ENCODE data around the gene SARDH. TPM values are rescaled to one million over a fixed set of nuclear protein-coding genes. Genes with fewer than 3 reads are reported as not detected.
"Not testable (repeated sequence)": the region's sequence is repeated elsewhere in the genome, so short reads cannot be mapped to it uniquely, and the experiment has no call there.

The SARDH gene
- total RNA-seq, 1 experiment from 2014 or later: 0.66 TPM

DNA sequence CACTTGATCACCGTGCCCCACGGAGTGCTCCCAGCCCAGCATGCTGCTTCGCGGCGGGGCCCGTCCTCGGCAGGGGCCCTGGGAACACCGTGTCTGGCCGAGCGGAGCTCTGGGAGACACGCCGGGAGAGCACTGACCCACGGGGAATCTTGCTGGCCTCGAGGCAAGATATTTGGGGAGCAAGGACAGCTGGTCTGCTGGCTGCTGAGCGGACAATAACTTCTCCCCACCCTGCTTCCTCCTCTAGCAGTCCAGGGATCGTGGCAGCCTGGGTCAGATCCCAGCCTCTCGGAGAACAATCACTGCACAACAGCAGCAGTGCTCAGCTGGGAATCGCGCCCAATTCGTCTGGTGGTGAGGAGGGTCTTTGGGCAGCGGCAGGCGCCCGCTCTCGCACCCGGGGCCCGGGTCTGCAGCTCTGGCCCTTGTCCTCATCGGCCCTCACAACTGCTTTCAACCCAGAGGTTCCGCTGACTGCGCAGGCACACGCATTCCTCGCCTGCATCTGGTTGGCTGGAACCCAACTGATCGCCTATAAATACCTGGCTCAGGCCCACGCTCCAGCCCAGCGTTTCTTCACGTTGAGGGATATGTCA lies 58.6 kb downstream of the SARDH start:
- Histone ChIP-seq H3K9me3 (no peaks in the 10 kb centered on the region), H3K4me3 (no peak overlapping the region), H3K27me3 (no peaks in the 10 kb centered on the region), H3K36me3 (no peaks in the 10 kb centered on the region)
- no peak for DNase-seq

DNA sequence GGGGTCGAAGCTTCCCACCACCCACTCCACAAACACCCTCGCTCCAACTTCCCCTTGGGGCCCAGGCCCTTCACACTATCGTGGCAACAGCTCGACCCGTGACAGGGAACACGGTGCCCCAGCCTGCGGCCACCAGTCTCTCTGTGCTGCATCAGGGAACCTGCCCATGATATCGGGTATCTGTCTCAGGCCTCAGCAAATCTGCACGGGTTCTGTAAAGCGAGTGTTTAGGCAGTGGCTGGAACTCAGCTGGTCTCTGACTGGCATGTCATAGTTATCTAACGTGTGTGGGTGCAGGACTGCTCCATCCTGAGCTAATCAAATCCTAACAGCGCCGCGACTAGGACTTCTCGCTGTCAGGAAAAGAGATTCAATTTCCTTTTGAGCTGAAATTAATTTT lies 59.1 kb downstream of the SARDH start:
- H3K4me3 ChIP-seq: no peak overlapping the region
- no peaks in the 10 kb centered on the region for H3K36me3 ChIP-seq
- H3K27me3 ChIP-seq: no peaks in the 10 kb centered on the region
- no peaks in the 10 kb centered on the region for H3K9me3 ChIP-seq
- no peak for DNase-seq

DNA sequence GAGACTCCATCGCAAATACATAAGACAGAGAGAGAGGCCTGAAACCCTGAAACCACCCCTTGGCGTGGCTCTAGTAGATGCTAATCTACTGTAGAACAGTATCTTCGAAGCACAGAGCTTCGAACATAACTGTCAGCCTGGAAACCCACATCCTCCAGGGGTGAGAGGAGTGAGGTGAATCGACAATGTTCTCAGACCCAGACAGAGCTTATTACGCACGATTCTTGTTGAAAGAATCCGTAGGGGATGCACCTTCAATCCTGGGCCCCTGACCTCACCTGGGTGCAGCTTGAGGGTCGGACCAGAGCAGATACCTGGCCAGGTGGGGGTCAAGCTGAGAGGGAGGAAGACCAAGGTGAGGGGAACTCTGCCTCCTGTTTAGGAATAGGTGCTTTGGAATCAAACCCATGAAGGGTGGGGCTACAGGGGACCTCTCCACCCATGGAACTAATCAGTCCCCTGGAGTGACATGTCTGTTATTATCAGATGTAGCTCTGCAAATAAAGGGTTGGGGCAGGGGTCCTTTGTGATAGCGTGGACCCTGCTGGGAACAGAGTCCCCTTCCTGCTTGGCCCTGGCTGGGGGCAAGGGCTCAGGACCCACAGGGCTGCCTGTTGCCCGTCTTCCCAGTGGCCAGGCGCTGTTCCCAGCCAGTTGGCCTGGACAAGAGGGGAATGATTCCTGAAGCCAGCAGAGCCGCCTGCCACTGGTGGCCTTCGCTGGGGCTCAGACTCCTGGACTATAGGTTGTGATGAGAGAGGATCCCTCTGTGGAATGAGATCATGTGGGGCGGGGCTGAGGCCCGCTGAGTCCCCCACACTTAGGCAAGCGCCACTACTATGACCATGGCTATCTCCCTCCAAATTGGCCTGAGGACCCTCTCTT lies 60.8 kb downstream of the SARDH start:
- H3K4me3 ChIP-seq: no peak overlapping the region
- H3K27me3 ChIP-seq: no peaks in the 10 kb centered on the region
- no peaks in the 10 kb centered on the region for H3K9me3 ChIP-seq
- no peak for DNase-seq
- H3K36me3 ChIP-seq: no peaks in the 10 kb centered on the region

DNA sequence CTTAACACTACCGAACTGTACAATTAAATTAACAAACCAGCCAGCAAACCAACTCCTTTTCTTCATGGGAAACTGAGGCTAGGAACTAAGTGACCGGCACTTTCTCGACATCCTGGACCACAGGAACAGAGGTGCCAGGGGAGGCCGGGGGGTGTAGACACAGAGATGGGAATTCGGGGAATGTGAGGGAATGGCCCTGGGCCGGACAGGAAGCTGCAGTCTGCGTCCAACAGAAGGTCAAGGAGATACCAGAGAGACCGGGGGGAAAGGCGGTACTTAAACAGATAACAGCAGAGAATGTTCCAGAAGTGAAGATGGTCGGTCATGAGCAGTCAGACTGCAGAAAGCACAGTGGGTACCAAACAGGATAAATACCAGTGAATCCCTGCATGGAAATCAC lies 61.7 kb downstream of the SARDH start:
- Histone ChIP-seq H3K9me3 (no peaks in the 10 kb centered on the region), H3K4me3 (no peak overlapping the region), H3K27me3 (no peaks in the 10 kb centered on the region), H3K36me3 (no peaks in the 10 kb centered on the region)
- DNase-seq: no peak

DNA sequence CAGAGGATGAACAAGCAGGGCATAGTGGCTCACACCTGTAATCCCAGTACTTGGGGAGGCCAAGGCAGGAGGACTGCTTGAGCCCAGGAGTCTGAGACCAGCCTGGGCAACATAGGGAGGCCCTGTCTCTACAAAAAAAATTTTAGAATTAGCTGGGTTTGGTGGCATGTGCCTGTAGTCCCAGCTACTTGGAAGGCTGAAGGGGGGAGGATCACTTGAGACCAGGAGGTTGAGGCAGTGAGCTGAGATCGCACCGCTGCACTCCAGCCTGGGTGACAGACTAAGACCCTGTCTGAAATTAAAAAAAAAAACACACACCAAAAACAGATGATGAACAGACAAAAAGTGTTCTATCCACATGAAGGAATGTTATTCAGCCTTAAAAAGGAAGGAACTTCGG lies 62.4 kb downstream of the SARDH start:
- H3K9me3 ChIP-seq, H3K4me3 ChIP-seq, H3K36me3 ChIP-seq, DNase-seq, H3K27me3 ChIP-seq: not testable (repeated sequence)

DNA sequence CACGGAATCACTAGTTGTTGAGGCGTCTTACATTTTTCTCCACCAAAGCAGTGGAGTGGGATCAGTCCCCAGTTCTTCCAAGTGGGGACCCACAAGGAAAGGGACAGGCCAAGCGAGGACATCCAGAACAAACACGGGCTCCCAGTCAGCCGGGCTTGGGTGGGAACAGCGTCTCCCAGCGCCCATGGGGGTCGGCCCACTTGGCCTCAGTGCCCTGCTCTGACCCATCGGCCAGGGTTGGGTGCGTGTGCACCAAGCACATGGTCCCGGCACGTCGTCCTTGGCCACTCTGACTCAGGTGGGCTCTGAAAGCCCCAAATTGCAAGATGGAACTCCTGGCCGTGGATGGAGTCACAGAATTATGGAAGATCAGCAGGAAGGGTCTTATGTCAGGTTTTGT lies 64.1 kb downstream of the SARDH start:
- H3K36me3 ChIP-seq: no peaks in the 10 kb centered on the region
- no peaks in the 10 kb centered on the region for H3K27me3 ChIP-seq
- no peak overlapping the region for H3K4me3 ChIP-seq
- no peaks in the 10 kb centered on the region for H3K9me3 ChIP-seq
- no peak for DNase-seq

DNA sequence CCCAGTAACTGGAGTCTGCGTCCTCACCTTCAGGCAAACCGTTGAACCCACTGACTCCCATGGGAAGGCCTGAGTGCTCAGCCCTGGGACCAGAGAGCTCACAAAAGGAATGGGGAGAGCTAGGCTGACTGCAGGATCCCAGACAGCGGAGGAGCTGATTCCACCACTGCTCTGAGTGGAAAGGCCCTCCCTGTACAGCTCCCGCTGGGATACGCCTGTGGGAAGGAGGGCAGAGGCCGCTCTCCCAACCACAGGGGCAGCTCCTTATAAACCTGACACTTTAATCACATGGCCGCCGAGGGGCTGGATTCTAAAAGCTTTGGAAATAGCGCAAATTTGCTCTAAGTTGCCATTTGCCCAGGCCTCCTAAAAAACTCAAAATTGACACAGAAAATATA lies 64.9 kb downstream of the SARDH start:
- no peak overlapping the region for H3K4me3 ChIP-seq
- no peaks in the 10 kb centered on the region for H3K9me3 ChIP-seq
- no peaks in the 10 kb centered on the region for H3K27me3 ChIP-seq
- no peaks in the 10 kb centered on the region for H3K36me3 ChIP-seq
- DNase-seq: no peak

DNA sequence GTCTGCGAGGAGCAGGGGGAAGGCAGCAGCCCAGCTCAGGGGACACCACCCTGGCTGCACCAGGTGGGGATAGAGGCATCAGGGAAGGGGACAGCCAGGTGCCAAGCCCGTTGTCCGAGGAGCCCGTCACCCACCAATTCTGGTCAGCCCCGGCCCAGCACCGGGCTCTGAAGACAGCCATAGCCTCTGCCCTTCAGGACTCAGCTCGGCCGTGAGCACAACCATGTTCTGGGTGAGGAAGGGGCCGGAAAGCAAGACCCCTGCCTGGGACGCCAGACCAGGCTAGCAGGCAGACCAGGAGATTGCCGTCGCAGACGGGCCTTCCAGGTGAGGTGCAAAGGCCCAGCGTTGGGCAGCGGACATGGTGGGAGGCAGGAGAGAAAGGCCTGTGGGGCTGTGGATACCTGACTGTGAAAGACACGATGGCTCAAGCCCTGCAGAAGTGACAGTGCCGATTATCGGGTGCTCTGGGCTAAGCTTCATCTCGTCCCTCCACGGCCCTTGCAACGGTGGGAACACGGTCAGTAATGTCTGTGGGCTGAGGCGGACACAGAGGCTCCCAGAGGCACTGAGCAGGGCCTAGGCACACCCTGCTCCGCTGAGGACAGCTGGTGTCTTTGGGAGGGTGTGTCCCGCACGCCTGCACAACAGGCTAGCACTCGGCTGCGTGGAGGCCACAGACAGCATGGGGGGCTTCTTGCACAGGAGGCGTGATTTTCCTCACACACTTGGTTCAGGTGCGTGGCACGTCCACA lies 65.5 kb downstream of the SARDH start:
- H3K27me3 ChIP-seq: no peaks in the 10 kb centered on the region

DNA sequence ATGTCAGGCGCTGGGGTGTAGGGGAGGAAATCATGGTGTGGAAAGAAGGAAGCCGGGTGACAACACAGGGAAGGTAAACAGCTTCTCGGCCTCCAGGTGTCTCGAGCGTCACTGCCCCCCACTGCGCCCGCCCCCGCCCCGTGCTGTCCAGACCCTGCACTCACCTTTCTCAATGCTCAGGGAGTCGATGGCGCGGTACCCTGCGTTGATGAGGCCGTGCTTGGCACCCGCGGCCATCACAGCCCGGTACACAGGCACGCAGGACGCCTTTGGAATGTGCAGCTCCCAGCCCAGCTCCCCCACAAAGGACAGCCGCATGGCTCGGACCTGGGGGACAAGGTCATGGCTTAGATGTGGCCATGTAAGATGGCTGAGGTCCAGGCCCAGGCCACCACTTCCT lies 66.8 kb downstream of the SARDH start:
- Histone ChIP-seq H3K4me3 (no peak overlapping the region), H3K36me3 (no peaks in the 10 kb centered on the region), H3K27me3 (no peaks in the 10 kb centered on the region), H3K9me3 (no peaks in the 10 kb centered on the region)
- DNase-seq: no peak

More for the DNA sequence above, 65.5 kb downstream of the SARDH start:
- no peaks in the 10 kb centered on the region for H3K36me3 ChIP-seq
- no peak overlapping the region for H3K4me3 ChIP-seq
- no peak for DNase-seq
- H3K9me3 ChIP-seq: no peaks in the 10 kb centered on the region

DNA sequence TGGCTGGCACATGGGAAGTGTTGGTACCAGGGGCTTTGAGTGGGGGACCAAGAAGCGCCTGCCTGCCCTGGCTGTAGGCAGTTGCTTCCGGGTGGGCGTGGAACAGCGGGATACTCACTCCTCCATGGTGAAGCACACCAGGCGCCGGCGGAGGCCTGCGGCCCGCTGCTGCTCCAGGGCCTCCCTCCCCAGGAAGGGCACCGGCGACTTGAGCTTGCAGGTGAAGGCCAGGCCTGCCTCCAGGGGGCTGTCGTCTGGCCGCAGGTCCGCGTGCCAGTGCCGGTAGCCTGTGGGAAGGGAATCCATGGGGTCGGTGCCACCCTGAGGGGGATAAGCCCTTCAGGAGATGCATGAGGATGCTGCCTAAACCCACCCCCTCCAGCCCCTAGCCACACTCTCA lies 67.7 kb downstream of the SARDH start:
- no peak overlapping the region for H3K4me3 ChIP-seq
- no peak for DNase-seq
- no peaks in the 10 kb centered on the region for H3K9me3 ChIP-seq
- H3K27me3 ChIP-seq: no peaks in the 10 kb centered on the region
- H3K36me3 ChIP-seq: no peaks in the 10 kb centered on the region

DNA sequence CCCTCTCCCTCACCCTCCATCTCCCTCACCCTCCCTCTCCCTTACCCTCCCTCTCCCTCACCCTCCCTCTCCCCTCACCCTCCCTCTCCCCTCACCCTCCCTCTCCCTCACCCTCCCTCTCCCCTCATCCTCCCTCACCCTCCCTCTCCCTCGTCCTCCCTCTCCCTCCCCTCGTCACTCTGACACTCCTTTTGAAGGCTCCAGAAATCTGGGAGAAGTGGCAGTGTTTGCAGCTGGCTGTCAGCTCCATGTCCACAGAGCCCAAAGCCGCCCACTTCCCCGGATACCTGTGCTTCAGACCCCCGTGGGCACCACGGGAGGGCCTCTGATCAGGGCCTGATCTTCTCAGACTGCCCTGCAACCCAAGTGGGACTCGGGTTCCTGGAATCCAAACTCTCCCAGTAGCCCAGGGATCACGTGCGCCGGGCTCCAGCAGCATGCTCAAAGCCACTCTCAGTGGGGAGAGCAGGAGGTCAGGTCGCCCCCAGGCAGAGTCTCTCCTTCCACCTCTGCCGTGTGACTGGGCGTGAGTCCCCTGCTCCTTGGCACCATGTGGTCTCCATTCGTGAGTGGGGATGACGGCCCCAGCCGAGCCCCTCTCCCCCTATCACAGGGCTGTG lies 68.9 kb downstream of the SARDH start:
- no peak overlapping the region for H3K4me3 ChIP-seq
- no peaks in the 10 kb centered on the region for H3K36me3 ChIP-seq
- H3K9me3 ChIP-seq: no peaks in the 10 kb centered on the region
- DNase-seq: no peak
- H3K27me3 ChIP-seq: no peaks in the 10 kb centered on the region

DNA sequence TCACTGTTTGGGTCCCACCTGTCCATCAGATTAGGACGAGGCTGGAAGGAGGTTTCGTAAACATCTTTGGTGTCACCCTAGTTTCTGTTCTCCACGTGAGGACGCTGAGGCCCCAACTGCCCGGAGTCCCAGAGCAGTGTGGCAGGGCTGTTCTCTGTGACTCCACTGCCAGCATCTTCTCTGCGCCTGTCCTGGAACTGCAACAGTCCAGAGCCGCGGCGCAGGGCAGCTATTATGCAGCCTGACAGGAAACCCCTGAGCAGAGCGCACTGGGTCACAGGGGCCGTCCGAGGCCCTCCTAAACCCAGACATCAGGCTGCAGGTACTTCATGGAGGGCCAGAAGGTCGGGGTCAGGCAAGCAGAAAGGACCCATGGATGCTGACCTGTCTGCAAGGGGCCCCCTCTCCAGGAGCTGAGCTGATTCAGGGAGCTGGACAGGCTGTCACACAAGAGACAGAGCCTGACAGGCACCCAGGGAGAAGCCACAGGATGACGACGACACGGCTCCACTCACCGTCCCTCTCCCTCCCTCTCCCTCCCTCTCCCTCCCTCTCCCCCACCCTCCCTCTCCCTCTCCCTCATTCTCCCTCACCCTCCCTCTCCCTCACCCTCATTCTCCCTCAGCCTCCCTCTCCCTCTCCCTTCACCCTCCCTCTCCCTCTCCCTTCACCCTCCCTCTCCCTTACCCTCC lies 70.2 kb downstream of the SARDH start:
- Histone ChIP-seq H3K27me3 (no peaks in the 10 kb centered on the region), H3K36me3 (no peaks in the 10 kb centered on the region), H3K4me3 (no peak overlapping the region), H3K9me3 (no peaks in the 10 kb centered on the region)
- no peak for DNase-seq

DNA sequence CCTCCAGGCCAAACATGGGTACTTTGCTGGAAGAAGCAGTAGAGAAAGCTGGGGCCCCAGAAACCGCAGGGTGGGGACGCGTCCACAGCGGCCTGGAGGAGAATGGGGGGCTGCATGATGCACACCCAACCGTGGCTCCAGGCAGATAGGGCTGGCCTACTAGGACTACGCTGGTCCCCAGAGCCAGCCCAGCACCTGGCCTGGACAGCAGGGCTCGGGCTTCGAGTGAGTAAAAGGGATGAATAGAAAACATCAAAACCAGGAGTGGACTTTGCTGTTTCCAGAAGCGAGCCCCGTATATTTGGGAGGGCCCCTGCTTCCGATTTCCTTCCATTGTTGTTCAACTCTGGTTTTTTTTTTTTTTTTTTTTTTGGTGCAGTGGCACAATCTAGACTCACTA lies 71.3 kb downstream of the SARDH start:
- H3K9me3 ChIP-seq: no peaks in the 10 kb centered on the region
- H3K27me3 ChIP-seq: peaks cover 9% of the 10 kb centered on the region
- H3K4me3 ChIP-seq: no peak overlapping the region
- DNase-seq: no peak
- no peaks in the 10 kb centered on the region for H3K36me3 ChIP-seq

DNA sequence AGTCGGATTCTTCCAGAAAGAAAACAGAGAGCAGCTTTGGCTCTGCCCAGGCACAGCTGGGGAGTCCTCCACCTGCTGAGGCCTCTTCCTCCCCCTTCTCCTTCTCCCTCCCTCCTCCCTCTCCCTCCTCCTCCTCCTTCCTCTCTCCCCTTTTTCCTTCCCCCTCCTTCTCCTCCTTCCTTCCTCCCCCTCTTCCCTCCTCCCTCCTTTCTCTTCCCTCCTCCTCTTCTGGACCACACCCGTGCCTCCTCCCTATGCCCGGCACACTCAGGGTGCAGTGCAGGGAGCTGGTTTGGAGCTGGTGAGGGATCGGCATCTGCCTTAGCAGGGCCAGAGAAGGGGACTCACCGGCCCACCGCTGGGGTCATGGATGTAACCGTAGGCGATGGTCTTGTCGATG lies 71.8 kb downstream of the SARDH start:
- no peak for DNase-seq
- Histone ChIP-seq H3K36me3 (no peaks in the 10 kb centered on the region), H3K4me3 (no peak overlapping the region), H3K9me3 (no peaks in the 10 kb centered on the region), H3K27me3 (peaks cover 14% of the 10 kb centered on the region)

DNA sequence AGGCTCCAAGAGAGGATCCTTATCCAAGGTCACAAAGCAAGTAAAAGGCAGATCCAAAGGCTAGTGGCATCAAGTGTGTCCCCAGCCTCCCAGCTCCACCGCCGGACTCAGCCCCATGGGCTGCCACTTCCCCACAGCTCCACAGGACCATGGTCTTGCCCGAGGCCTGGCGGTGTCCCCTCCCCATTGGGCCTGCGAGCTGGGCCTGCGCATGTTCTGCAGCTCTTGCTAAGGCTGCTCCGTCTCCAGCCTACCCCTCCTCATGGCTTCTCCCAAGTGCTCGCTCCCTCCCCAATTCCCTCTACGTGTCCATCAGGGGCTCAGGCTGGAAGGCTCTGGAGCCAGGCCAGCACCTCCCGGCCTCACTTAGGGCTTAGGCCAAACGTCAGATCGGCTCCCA lies 72.6 kb downstream of the SARDH start:
- Histone ChIP-seq H3K4me3 (no peak overlapping the region), H3K27me3 (peaks cover 15% of the 10 kb centered on the region), H3K9me3 (no peaks in the 10 kb centered on the region), H3K36me3 (no peaks in the 10 kb centered on the region)
- no peak for DNase-seq

DNA sequence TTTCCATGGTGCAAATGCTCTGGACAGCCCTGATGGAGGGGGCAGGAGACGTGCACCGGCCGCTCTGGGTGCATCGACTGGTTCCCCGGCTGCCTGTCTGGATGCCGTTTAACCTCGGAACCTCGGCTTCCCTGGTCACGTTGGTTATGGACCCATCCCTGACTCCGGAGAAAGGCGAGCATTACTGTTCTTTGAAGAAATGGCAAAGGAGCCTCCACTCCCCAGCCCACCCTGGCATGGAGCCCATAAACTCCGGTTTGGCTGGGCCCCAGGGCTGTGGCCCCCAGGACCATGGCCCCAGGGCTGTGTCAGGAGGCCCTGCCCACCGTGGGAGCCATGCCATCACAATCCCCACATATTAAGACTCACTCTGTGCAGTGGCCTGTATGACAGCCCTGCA lies 73.1 kb downstream of the SARDH start:
- no peaks in the 10 kb centered on the region for H3K9me3 ChIP-seq
- H3K4me3 ChIP-seq: no peak overlapping the region
- peaks cover 15% of the 10 kb centered on the region for H3K27me3 ChIP-seq
- no peak for DNase-seq
- no peaks in the 10 kb centered on the region for H3K36me3 ChIP-seq
